Mucosa of descending colon (tissue), 3 donors: ENCODE measurements around the gene YPEL2. TPM values are rescaled to one million over a fixed set of nuclear protein-coding genes. Genes with fewer than 3 reads are reported as not detected.
A peak's percentile ranks its signal among the peaks of the same experiment; 100 is the strongest.

Experiments
- ATAC-seq: fragments of 200-7000 bp; cut with Tn5 transposase; one replicate; pipeline ENCODE4 v1.9.1; 2020; ENCODE audit warnings: mild to moderate bottlenecking, moderate library complexity
- DNase-seq, 3 donors: peaks; one replicate each; pipeline ENCODE4 v3.0.0-alpha.2; 2020
- H3K36me3 ChIP-seq: fragments of 200-600 bp; one replicate; pipeline ENCODE4 v1.8.0; 2021; ENCODE audit warnings: low read depth, mild to moderate bottlenecking
- H3K4me1 ChIP-seq: fragments of 200-600 bp; one replicate; pipeline ENCODE4 v1.8.0; 2021; ENCODE audit warnings: low read depth, mild to moderate bottlenecking
- H3K4me3 ChIP-seq: fragments of 200-600 bp; one replicate; pipeline ENCODE4 v1.8.0; 2021; ENCODE audit warnings: mild to moderate bottlenecking
- H3K9me3 ChIP-seq: fragments of 200-600 bp; one replicate; pipeline ENCODE4 v1.8.0; 2021; ENCODE audit warnings: mild to moderate bottlenecking
- intact Hi-C, 2 donors: fragments of 100-400 bp; cut with DNase I in 1 of 2; cut with micrococcal nuclease in 1 of 2; formaldehyde crosslinking; loops; one replicate each; pipeline versions ENCODE4 v1.11.0 to v1.11.1; 2022; cut with DNase I, micrococcal nuclease
- total RNA-seq, 3 donors: library from RNA; stranded (reverse); fragmentation: NEBNext Ultra II Directional in 2 of 3; extraction: Animal tissue kit (Norgen Biotek cat#: 25700) in 2 of 3; gene quantifications; one replicate each; pipeline versions ENCODE4 v1.2.1 to v1.2.4, GENCODE V29; 2021 to 2023
- TF ChIP-seq, protein P1 (sequence below): fragments of 200-600 bp; IDR thresholded peaks from one replicate; pipeline ENCODE4 v1.8.0; 2022; ENCODE audit warnings: antibody characterized with exemption, mild to moderate bottlenecking
- donor health status: DM: no; HTN: no; CAD: no; lungs with moderate emphysema.
- donor health status: DM: no; HTN: no; CAD: no.
- donor health status: DM: no; HTN: yes; CAD: no.

YPEL2 gene
- total RNA-seq, 3 donors from 2014 or later, result 29.6 to 33.8 (median 32.8) TPM

- peaks cover 78% of the 10 kb centered on the region for H3K4me1 ChIP-seq
- no peaks in the 10 kb centered on the region for H3K36me3 ChIP-seq
- no peak for ATAC-seq
- intact Hi-C loops, result no loop called here
- no peak overlapping the region for H3K4me3 ChIP-seq
- no peaks in the 10 kb centered on the region for H3K9me3 ChIP-seq
- TF ChIP-seq, protein P1, sequence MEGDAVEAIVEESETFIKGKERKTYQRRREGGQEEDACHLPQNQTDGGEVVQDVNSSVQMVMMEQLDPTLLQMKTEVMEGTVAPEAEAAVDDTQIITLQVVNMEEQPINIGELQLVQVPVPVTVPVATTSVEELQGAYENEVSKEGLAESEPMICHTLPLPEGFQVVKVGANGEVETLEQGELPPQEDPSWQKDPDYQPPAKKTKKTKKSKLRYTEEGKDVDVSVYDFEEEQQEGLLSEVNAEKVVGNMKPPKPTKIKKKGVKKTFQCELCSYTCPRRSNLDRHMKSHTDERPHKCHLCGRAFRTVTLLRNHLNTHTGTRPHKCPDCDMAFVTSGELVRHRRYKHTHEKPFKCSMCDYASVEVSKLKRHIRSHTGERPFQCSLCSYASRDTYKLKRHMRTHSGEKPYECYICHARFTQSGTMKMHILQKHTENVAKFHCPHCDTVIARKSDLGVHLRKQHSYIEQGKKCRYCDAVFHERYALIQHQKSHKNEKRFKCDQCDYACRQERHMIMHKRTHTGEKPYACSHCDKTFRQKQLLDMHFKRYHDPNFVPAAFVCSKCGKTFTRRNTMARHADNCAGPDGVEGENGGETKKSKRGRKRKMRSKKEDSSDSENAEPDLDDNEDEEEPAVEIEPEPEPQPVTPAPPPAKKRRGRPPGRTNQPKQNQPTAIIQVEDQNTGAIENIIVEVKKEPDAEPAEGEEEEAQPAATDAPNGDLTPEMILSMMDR, result no peak
- DNase-seq, result no peak
These were observed 45.1 kb downstream of the YPEL2 start for GRCh38 chr17:59376506-59376905.

GRCh38 chr17:59377410-59377809 is 46.0 kb downstream of the YPEL2 start:
- H3K4me1 ChIP-seq, result peaks cover 78% of the 10 kb centered on the region
- DNase-seq, result no peak
- intact Hi-C loops, result no loop called here
- TF ChIP-seq, protein P1, result no peak
- H3K4me3 ChIP-seq, result no peak overlapping the region
- no peaks in the 10 kb centered on the region for H3K9me3 ChIP-seq
- no peak for ATAC-seq
- H3K36me3 ChIP-seq, result no peaks in the 10 kb centered on the region

- Histone ChIP-seq H3K4me1 (peaks cover 71% of the 10 kb centered on the region), H3K4me3 (no peak overlapping the region), H3K9me3 (no peaks in the 10 kb centered on the region), H3K36me3 (no peaks in the 10 kb centered on the region)
- ATAC-seq (peak; percentile 64), DNase-seq (peak in 2 of 3 donors; percentile 47 to 55)
- intact Hi-C loops, result no loop called here
- TF ChIP-seq, protein P1, result no peak
These were observed 47.2 kb downstream of the YPEL2 start for GRCh38 chr17:59378675-59379074.

DNA sequence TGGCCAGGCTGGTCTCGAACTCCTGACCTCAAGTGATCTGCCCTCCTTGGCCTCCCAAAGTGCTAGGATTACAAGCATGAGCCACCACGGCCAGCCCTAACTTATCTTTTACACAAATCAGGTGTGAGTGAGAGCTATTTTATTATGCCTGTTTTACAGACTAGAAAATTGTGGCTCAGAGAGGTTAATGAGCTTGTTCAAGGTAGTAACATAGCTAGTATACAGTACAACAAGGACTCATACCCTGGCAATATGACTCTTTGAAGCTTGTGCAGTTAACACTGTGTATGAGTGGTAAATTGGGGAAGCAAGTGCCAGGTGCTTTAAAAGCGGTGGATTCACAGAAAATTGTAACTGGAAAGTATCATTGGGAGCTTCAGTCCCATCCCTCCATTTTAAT is 49.0 kb downstream of the YPEL2 start:
- intact Hi-C loops, result no loop called here
- peaks cover 56% of the 10 kb centered on the region for H3K4me1 ChIP-seq
- no peaks in the 10 kb centered on the region for H3K36me3 ChIP-seq
- no peak overlapping the region for H3K4me3 ChIP-seq
- TF ChIP-seq, protein P1, result no peak
- peak; percentile 55 for ATAC-seq
- no peak for DNase-seq
- H3K9me3 ChIP-seq, result no peaks in the 10 kb centered on the region

DNA sequence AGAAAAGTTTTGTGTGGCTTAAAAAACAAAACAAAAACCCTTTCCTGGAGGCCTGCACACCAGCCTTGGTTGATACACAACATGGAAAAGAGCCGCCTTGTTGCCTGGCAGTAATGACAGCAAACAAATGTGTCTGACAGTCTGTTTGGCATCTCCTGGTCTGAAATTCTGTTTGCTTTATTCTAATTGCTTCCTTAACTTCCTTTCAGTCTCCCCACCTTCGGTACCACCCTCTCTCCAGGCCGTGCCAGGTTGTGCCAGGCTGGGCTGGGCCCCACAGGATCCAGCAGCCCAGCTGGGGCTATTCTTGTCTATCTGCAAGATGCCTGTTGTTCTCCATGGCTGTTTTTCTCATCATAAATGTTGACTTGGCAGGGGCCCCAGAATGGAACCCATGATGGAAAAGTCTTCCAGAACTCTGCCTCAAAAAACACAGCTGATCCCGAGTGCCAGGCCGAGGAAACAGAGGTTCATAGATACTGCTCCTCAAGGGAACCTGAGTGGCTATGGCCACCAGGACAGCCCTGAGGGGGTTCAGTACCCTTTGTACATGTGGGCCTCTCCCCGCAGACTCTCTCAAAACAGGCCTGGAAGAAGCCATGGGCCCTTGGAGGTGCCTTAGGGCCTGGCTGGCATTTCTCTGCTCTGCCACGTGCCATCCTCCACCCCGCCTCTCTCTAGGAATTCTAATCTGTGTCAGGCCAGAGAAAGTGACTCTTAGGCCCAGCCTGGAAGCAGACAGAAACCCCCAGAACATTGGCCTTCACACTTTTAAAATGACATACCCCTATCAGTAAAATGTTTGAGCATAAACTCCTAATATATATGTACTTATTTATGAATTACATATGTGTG is 50.5 kb downstream of the YPEL2 start:
- ATAC-seq, result peak; percentile 88
- peaks cover 56% of the 10 kb centered on the region for H3K4me1 ChIP-seq
- H3K4me3 ChIP-seq, result no peak overlapping the region

More for the DNA sequence above, 50.5 kb downstream of the YPEL2 start:
- peak; percentile 79 to 83 (median 83) for DNase-seq
- no peaks in the 10 kb centered on the region for H3K36me3 ChIP-seq
- intact Hi-C loops, result no loop called here
- TF ChIP-seq, protein P1, result no peak
- H3K9me3 ChIP-seq, result no peaks in the 10 kb centered on the region
